GM12878 (cell line): Measurements from ENCODE around the gene PPFIBP1. TPM values are rescaled to one million over a fixed set of nuclear protein-coding genes. Genes with fewer than 3 reads are reported as not detected.

Experiments
- ATAC-seq: fragments of 200-7000 bp; cut with Tn5 transposase; 3 replicates; pipeline ENCODE4 v1.9.1; 2020; ENCODE audit warnings: mild to moderate bottlenecking, moderate library complexity
- BruUV-seq: library from RNA; stranded (reverse); fragments of 400-500 nt; replicated peaks from 2 replicates; lab custom pipeline; 2021; lab: Mats Ljungman, UMichigan
- CTCF ChIA-PET: fragments of 300-600 bp; sonication (Branson Sonifier 250); formaldehyde crosslinking; extraction: SDS; loops from one replicate; lab custom pipeline; 2021; ENCODE audit warnings: inconsistent platforms; lab: Yijun Ruan, JAX
- POLR2A ChIA-PET: fragments of 350-600 bp; formaldehyde crosslinking; extraction: SDS; loops from one replicate; lab custom pipeline; 2021; ENCODE audit warnings: inconsistent platforms; lab: Charles Lee
- RAD21 ChIA-PET: fragments of 300-600 bp; sonication (Branson Sonifier 250); formaldehyde crosslinking; loops from one replicate; lab custom pipeline; 2023; ENCODE audit warnings: antibody characterized with exemption; ENCODE audit not compliant: unreplicated experiment; lab: Charles Lee
- SMC1A ChIA-PET: fragments of 300-600 bp; sonication (Branson Sonifier 250); formaldehyde crosslinking; loops from one replicate; lab custom pipeline; 2023; ENCODE audit not compliant: unreplicated experiment, uncharacterized antibody; lab: Charles Lee
- DNase-seq: peaks from one replicate; pipeline ENCODE4 v3.0.0-alpha.2; 2011; ENCODE audit warnings: low read depth, low spot score
- FAIRE-seq: peaks from 3 replicates; lab custom pipeline; 2011; peaks lifted over from hg19 to GRCh38; lab: Jason Lieb, UNC
- H2AFZ ChIP-seq: 2 replicates; pipeline ENCODE4 v1.6.0; 2011; ENCODE audit warnings: low read depth, low read length, control low read depth; ENCODE audit not compliant: control insufficient read depth
- H3K27ac ChIP-seq: 2 replicates; pipeline ENCODE4 v1.5.1; 2011; ENCODE audit warnings: control low read depth; ENCODE audit not compliant: control insufficient read depth, insufficient read depth
- H3K27me3 ChIP-seq, 2 experiments: replicated peaks in 1 of 2; 2 replicates each; pipeline versions ENCODE4 v1.6.0 to v1.6.1; 2011; ENCODE audit warnings: low read length in 1 of 2; ENCODE audit not compliant: control insufficient read depth in 2 of 2, insufficient read depth in 2 of 2
- H3K36me3 ChIP-seq, 2 experiments: 2 replicates each; pipeline ENCODE4 v1.5.1; 2011; ENCODE audit warnings: low read length in 1 of 2; ENCODE audit not compliant: control insufficient read depth in 2 of 2, insufficient read depth in 2 of 2
- H3K4me1 ChIP-seq: 2 replicates; pipeline ENCODE4 v1.6.1; 2011; ENCODE audit warnings: mild to moderate bottlenecking, low read length, moderate library complexity, mixed read lengths; ENCODE audit not compliant: control insufficient read depth, insufficient read depth
- H3K4me2 ChIP-seq: 2 replicates; pipeline ENCODE4 v1.6.0; 2011; ENCODE audit warnings: control low read depth; ENCODE audit not compliant: control insufficient read depth, insufficient read depth
- H3K4me3 ChIP-seq: fragments of 200-600 bp; sonication (generic); 2 replicates; pipeline ENCODE4 v1.5.1; 2016
- H3K79me2 ChIP-seq: 2 replicates; pipeline ENCODE4 v1.6.0; 2011; ENCODE audit warnings: low read length; ENCODE audit not compliant: control insufficient read depth, insufficient read depth
- H3K9ac ChIP-seq: 2 replicates; pipeline ENCODE4 v1.8.0; 2011; ENCODE audit warnings: low read length, control low read depth, mixed read lengths; ENCODE audit not compliant: control insufficient read depth, insufficient read depth
- H3K9me3 ChIP-seq: replicated peaks from 3 replicates; pipeline ENCODE4 v1.5.1; 2011; ENCODE audit warnings: mild to moderate bottlenecking, low read length; ENCODE audit not compliant: control insufficient read depth, insufficient read depth
- H4K20me1 ChIP-seq: 2 replicates; pipeline ENCODE4 v1.6.0; 2011; ENCODE audit not compliant: control insufficient read depth, insufficient read depth
- ATF3 ChIP-seq: IDR thresholded peaks from 2 replicates; pipeline ENCODE4 v1.6.1; 2011; ENCODE audit warnings: low read depth, mild to moderate bottlenecking, low read length, moderate library complexity, borderline replicate concordance; ENCODE audit errors: extremely low read depth
- CBFB ChIP-seq: IDR thresholded peaks from 2 replicates; pipeline ENCODE4 v1.6.1; 2016; ENCODE audit warnings: antibody characterized with exemption, low read depth
- CREB1 ChIP-seq: IDR thresholded peaks from 2 replicates; pipeline ENCODE4 v1.6.1; 2012; ENCODE audit warnings: low read depth, mild to moderate bottlenecking, inconsistent platforms
- CREM ChIP-seq: IDR thresholded peaks from 2 replicates; pipeline ENCODE4 v1.6.1; 2014; ENCODE audit warnings: antibody characterized with exemption, low read depth
- E2F4 ChIP-seq: IDR thresholded peaks from 2 replicates; pipeline ENCODE4 v1.6.1; 2012; ENCODE audit warnings: low read depth, low read length, improper control_type of control experiment
- EGR1 ChIP-seq, 2 experiments: IDR thresholded peaks; 1 replicate in 1 of 2; 2 replicates in 1 of 2; pipeline ENCODE4 v1.6.1; 2011 to 2012; ENCODE audit warnings: low read depth in 2 of 2, low read length in 2 of 2, borderline replicate concordance in 1 of 2, mild to moderate bottlenecking in 1 of 2, moderate library complexity in 1 of 2
- HDAC2 ChIP-seq: fragments of 200-600 bp; sonication (generic); IDR thresholded peaks from 2 replicates; pipeline ENCODE4 v1.6.1; 2017
- HDGF ChIP-seq: fragments of 450-650 bp; IDR thresholded peaks from 2 replicates; pipeline ENCODE4 v1.6.1; 2016; ENCODE audit warnings: antibody characterized with exemption
- HSF1 ChIP-seq: fragments of 150-350 bp; IDR thresholded peaks from 2 replicates; pipeline ENCODE4 v1.6.1; 2014; ENCODE audit warnings: mild to moderate bottlenecking, low read depth, low read length
- MEF2A ChIP-seq: IDR thresholded peaks from 2 replicates; pipeline ENCODE4 v1.6.1; 2011; ENCODE audit warnings: low read depth, mild to moderate bottlenecking, low read length, moderate library complexity; ENCODE audit not compliant: insufficient read depth
- NFYB ChIP-seq: IDR thresholded peaks from 2 replicates; pipeline ENCODE4 v1.6.1; 2011; ENCODE audit warnings: low read depth, mild to moderate bottlenecking, low read length, improper control_type of control experiment, moderate library complexity; ENCODE audit not compliant: insufficient read depth
- PKNOX1 ChIP-seq: fragments of 450-650 bp; IDR thresholded peaks from 2 replicates; pipeline ENCODE4 v1.6.1; 2016; ENCODE audit warnings: mild to moderate bottlenecking
- RFX5 ChIP-seq: IDR thresholded peaks from 2 replicates; pipeline ENCODE4 v1.6.1; 2011; ENCODE audit warnings: low read depth, low read length, improper control_type of control experiment
- SMARCA5 ChIP-seq: fragments of 450-650 bp; IDR thresholded peaks from 2 replicates; pipeline ENCODE4 v1.6.1; 2017; ENCODE audit warnings: mild to moderate bottlenecking
- SMC3 ChIP-seq: IDR thresholded peaks from 2 replicates; pipeline ENCODE4 v1.6.1; 2011; ENCODE audit warnings: low read length, improper control_type of control experiment, borderline replicate concordance
- WRNIP1 ChIP-seq: IDR thresholded peaks from 2 replicates; pipeline ENCODE4 v1.6.1; 2011; ENCODE audit warnings: low read depth, low read length, improper control_type of control experiment, borderline replicate concordance
- ZNF622 ChIP-seq: fragments of 450-650 bp; IDR thresholded peaks from 2 replicates; pipeline ENCODE4 v1.6.1; 2017; ENCODE audit warnings: mild to moderate bottlenecking, inconsistent platforms
- WGBS: methylation state at CpG from one replicate; pipeline ENCODE4 v1.1.6; 2016; ENCODE audit warnings: low lambda C conversion rate; ENCODE audit not compliant: insufficient replicate concordance, insufficient coverage; ENCODE audit errors: missing lambda C conversion rate; 5-methylcytosine and 5-hydroxymethylcytosine counted together
- in situ Hi-C: fragments of 300-500 bp; cut with MboI; formaldehyde crosslinking; loops from 9 replicates; pipeline ENCODE4 v1.14.3; 2018; ENCODE audit warnings: mixed read lengths
- intact Hi-C: fragments of 100-400 bp; cut with micrococcal nuclease; formaldehyde crosslinking; loops from one replicate; pipeline ENCODE4 v1.14.2; 2022; ENCODE audit not compliant: unreplicated experiment
- polyA plus RNA-seq, 11 experiments: library from polyadenylated mRNA; depleted of rRNA in 4 of 11; unstranded in 6 of 11; stranded (reverse) in 5 of 11; fragments of >200 nt; fragmentation: Nextera tagmentation in 4 of 11; fragmentation: Illumina TruSeq in 1 of 11; extraction: Ambion mirVana in 4 of 11; extraction: Trizol in 1 of 11; gene quantifications; 1 replicate in 1 of 11; 2 replicates in 10 of 11; pipeline versions ENCODE4 v1.2.1 to v1.2.3, GENCODE V29; 2011 to 2016; ENCODE audit warnings: inconsistent platforms in 2 of 11, missing spikeins in 2 of 11, low read depth in 1 of 11
- total RNA-seq, 4 experiments: library from RNA; depleted of rRNA in 3 of 4; stranded (reverse); fragments of >200 nt in 3 of 4; fragmentation: Illumina TruSeq in 1 of 4; extraction: Trizol in 1 of 4; gene quantifications; 2 replicates each; pipeline versions ENCODE4 v1.2.1 to v1.2.3, GENCODE V29; 2013 to 2021

PPFIBP1 gene
- total and polyA plus RNA-seq, 10 of the 15 experiments (the other 5 are each of a cell fraction or from before 2014, with no cell fraction given) = 0.47 to 7.8 (median 3.6) TPM

GRCh38 chr12:27576667-27577347, 52.8 kb downstream of the PPFIBP1 start (continued):
- TF ChIP-seq PKNOX1 (no peak), WRNIP1 (no peak), NFYB (no peak), HDGF (no peak), SMC3 (no peak)
- TF ChIP-seq, all 136 proteins: peak for 0

GRCh38 chr12:27577688-27578087, 53.7 kb downstream of the PPFIBP1 start:
- H3K4me1 ChIP-seq = peaks cover 39% of the 10 kb centered on the region
- no peak for DNase-seq
- in situ Hi-C loops = no loop called here
- ChIA-PET RAD21 (no interaction called here), SMC1A (no interaction called here), POLR2A (no interaction called here), CTCF (no interaction called here)
- no peak overlapping the region for H3K4me3 ChIP-seq
- H3K9ac ChIP-seq = no peak overlapping the region
- H3K4me2 ChIP-seq = no peak overlapping the region
- WGBS = 83% methylated on average over 4 of the region's 4 CpGs
- no peak overlapping the region for H3K27ac ChIP-seq
- intact Hi-C loops = no loop called here
- H2AFZ ChIP-seq = no peak overlapping the region
- no peaks in the 10 kb centered on the region for H3K27me3 ChIP-seq
- no peaks in the 10 kb centered on the region for H4K20me1 ChIP-seq
- TF ChIP-seq EGR1 (IDR thresholded peaks at IDR 0.05; ENCODE audit: borderline replicate concordance in 1 of 2, low read depth in 2 of 2, low read length in 2 of 2) = no peak
- no peak for TF ChIP-seq CREM
- TF ChIP-seq CREB1 = no peak
- TF ChIP-seq ZNF622 = no peak
- TF ChIP-seq HSF1 = no peak
- TF ChIP-seq CBFB = no peak
- no peak for TF ChIP-seq ATF3
- no peak for TF ChIP-seq RFX5
- TF ChIP-seq SMARCA5 = no peak
- TF ChIP-seq E2F4 = no peak
- TF ChIP-seq MEF2A = no peak
- TF ChIP-seq HDAC2 = no peak
- H3K36me3 ChIP-seq = no peaks in the 10 kb centered on the region
- H3K79me2 ChIP-seq = no peaks in the 10 kb centered on the region
- no peak for FAIRE-seq
- ATAC-seq = no peak
- BruUV-seq = no TSS peak
- H3K9me3 ChIP-seq = no peaks in the 10 kb centered on the region
